HFF-Myc (cell line): ENCODE data around the gene SORCS2.

ENCODE experiments used
- DNase-seq: peaks from one replicate; pipeline ENCODE4 v3.0.0-alpha.2; 2011; ENCODE audit warnings: low read depth; ENCODE audit errors: extremely low read depth
- H3K4me3 ChIP-seq: replicated peaks from 2 replicates; pipeline ENCODE4 v1.5.1; 2011; ENCODE audit warnings: low read depth, mild to moderate bottlenecking, control low read depth, low read length
- TF ChIP-seq, protein P1 (sequence below): IDR thresholded peaks from 2 replicates; pipeline ENCODE4 v1.5.1; 2012; ENCODE audit warnings: mild to moderate bottlenecking, low read depth, low read length, control low read depth; ENCODE audit errors: missing control alignments

SORCS2 gene

DNA sequence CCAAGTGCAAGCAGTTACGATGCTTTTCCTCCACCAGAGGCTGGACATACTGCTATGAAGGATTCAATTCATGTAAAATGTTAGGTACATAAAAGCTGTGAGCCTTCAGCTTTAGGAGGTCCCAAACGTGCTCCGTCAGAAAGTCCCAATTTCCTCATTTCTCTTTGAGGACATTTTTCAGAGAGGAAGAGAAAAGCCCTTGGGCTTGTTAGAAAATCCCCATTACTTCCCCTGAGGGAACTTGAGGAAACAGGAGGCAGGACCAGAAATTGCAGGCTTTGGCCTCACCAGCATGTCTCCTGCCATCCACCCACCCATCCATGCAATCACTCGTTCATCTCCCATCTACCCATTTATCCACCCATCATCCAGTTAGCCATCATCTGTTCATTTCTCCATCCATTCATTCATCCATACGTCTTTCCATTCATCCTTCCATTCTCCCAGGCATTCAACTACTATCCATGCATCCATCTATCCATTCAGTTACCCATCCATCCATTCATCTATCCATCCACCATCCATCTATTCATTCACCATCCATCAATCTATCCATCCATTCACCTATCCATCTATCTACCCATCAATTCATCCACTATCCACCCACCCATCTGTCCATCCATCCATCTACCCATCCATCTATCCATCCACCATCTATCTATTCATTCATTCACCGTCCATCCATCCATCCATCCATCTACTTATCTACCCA lies 523.8 kb downstream of the SORCS2 start:
- no peak for DNase-seq
- no peak overlapping the region for H3K4me3 ChIP-seq

DNA sequence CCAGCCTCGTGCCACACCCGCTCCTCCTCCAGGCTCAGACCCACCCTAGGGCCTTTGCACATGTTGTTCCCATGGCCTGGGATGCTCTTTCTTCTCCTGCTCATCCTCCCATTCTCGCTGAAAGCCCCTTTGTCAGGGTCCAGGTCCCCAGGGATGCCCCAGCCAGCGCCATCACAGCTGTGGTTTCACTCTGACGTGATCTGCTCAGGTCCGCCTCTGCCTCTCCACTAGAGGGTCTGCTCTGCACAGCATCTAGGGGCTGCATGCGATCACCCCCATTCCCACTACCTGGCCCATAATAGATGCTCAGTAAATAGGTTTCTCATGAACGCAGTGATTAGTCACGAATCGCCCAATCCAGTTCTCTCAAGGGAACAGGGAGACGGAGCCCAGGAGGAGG lies 524.8 kb downstream of the SORCS2 start:
- no peak for DNase-seq
- H3K4me3 ChIP-seq: no peak overlapping the region
- TF ChIP-seq, protein P1, sequence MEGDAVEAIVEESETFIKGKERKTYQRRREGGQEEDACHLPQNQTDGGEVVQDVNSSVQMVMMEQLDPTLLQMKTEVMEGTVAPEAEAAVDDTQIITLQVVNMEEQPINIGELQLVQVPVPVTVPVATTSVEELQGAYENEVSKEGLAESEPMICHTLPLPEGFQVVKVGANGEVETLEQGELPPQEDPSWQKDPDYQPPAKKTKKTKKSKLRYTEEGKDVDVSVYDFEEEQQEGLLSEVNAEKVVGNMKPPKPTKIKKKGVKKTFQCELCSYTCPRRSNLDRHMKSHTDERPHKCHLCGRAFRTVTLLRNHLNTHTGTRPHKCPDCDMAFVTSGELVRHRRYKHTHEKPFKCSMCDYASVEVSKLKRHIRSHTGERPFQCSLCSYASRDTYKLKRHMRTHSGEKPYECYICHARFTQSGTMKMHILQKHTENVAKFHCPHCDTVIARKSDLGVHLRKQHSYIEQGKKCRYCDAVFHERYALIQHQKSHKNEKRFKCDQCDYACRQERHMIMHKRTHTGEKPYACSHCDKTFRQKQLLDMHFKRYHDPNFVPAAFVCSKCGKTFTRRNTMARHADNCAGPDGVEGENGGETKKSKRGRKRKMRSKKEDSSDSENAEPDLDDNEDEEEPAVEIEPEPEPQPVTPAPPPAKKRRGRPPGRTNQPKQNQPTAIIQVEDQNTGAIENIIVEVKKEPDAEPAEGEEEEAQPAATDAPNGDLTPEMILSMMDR: no peak

More for the DNA sequence above, 523.8 kb downstream of the SORCS2 start:
- TF ChIP-seq, protein P1: no peak

- TF ChIP-seq, protein P1: no peak
- no peak overlapping the region for H3K4me3 ChIP-seq
- DNase-seq: no peak
Measured at GRCh38 chr4:7717946-7718490, 525.7 kb downstream of the SORCS2 start.

DNA sequence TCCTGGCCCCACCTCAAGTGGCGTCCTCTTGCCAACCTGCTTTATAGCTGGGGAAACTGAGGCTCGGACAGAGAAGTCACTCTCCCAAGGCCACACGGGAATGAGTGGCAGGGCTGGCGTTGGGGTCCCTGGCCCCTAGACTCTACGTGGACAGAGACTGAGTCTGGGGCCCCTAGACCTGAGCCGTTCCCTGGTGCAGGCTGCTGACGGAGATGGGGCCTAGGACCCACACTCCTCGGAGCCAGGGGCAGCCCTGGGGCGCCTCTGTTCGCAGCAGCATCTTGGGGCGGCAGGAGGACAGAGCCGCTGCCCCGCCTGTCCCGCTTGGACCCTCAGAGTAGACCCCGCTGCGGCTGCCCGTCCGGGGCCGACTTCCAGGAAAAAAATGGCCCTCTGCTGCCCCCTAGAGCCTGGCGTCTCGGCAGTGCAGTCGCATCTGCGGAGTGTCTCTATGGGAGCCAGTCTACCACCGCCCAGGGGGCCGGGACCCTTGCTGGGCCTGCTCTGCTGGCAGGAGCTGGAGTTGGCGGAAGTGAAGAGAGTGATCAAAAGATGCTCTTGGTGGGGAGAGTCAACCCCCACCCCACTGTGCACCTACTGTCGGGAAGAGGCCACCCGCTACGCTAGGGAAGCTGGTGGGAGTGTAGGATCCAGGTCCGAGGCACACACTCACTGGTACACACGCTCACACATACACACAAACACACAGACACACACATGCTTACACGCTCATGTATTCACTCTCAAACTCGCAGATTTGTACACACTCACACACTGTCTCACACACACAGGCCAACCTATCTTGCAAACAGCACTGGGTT lies 527.2 kb downstream of the SORCS2 start:
- DNase-seq: no peak
- no peak overlapping the region for H3K4me3 ChIP-seq
- TF ChIP-seq, protein P1: peak; percentile 83

GRCh38 chr4:7721984-7722551 lies 529.7 kb downstream of the SORCS2 start:
- TF ChIP-seq, protein P1: no peak
- DNase-seq: no peak
- H3K4me3 ChIP-seq: no peak overlapping the region

DNA sequence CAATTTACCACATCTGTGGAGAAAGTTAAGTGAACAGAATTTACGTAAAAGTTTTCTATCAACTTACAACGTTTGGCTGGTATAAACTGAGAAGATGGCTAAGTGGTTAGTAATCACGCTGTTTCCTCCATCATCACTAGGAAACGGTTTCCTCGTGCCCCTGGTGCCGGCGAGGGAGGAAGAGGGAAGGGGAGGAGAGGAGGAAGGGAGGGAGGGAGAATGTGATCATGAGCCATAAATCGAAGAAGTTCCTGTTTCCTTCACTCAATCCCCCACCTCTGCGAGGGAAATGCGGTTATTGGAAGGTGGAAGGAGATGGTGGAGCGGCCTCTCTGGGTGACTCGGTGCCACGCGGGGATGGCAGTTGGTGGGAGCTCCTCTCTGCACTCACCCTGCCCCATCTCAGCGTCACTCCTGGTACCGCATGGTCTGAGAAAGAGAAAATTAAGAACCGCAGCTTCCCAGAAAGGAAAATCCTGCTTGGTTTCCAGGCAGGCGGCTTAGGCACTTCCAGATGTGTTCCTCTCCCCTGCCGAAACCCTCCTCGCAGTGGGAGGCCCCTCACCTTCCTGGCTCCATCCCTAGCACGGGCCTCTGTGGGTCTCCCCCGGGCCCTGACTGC lies 530.5 kb downstream of the SORCS2 start:
- H3K4me3 ChIP-seq: no peak overlapping the region
- no peak for DNase-seq
- TF ChIP-seq, protein P1: no peak
